Endothelial cell of umbilical vein (primary cell): ENCODE results near the gene AADAC. TPM values are rescaled to one million over a fixed set of nuclear protein-coding genes. Genes with fewer than 3 reads are reported as not detected.

Source experiments
- BruUV-seq: library from RNA; stranded (reverse); fragments of 400-500 nt; replicated peaks from 2 replicates; lab custom pipeline; 2021; lab: Mats Ljungman, UMichigan
- CTCF ChIA-PET: fragments of 300-600, 350-600 bp; sonication (Branson Sonifier 250); formaldehyde crosslinking; loops from one replicate; lab custom pipeline; 2021; ENCODE audit warnings: antibody characterized with exemption, inconsistent platforms; lab: Charles Lee
- POLR2A ChIA-PET: fragments of 300-600, 350-600 bp; sonication (Branson Sonifier 250); formaldehyde crosslinking; loops from one replicate; lab custom pipeline; 2021; ENCODE audit warnings: antibody characterized with exemption, inconsistent platforms; lab: Charles Lee
- DNase-seq: peaks from one replicate; pipeline ENCODE4 v3.0.0-alpha.2; 2011; ENCODE audit warnings: low read depth, low spot score
- FAIRE-seq: peaks from 2 replicates; lab custom pipeline; 2011; peaks lifted over from hg19 to GRCh38; lab: Jason Lieb, UNC
- H2AFZ ChIP-seq: 2 replicates; pipeline ENCODE4 v1.6.0; 2012; ENCODE audit warnings: low read depth, low read length, control low read depth, inconsistent platforms
- H3K27ac ChIP-seq: 2 replicates; pipeline ENCODE4 v1.5.1; 2011; ENCODE audit warnings: low read depth, mild to moderate bottlenecking, control low read depth, low read length, moderate library complexity; ENCODE audit not compliant: insufficient read depth
- H3K27me3 ChIP-seq, 2 experiments: 2 replicates each; pipeline versions ENCODE4 v1.6.0 to v1.6.1; 2011; ENCODE audit warnings: low read length in 2 of 2, mixed read lengths in 1 of 2; ENCODE audit not compliant: control insufficient read depth in 2 of 2, insufficient read depth in 2 of 2
- H3K36me3 ChIP-seq, 2 experiments: 2 replicates in 1 of 2; 3 replicates in 1 of 2; pipeline ENCODE4 v1.5.1; 2011; ENCODE audit warnings: low read length in 2 of 2, mild to moderate bottlenecking in 1 of 2, moderate library complexity in 1 of 2; ENCODE audit not compliant: control insufficient read depth in 2 of 2, insufficient read depth in 2 of 2; ENCODE audit errors: extremely low read depth in 1 of 2
- H3K4me1 ChIP-seq: 3 replicates; pipeline ENCODE4 v1.5.1; 2011; ENCODE audit warnings: mild to moderate bottlenecking, low read length; ENCODE audit not compliant: control insufficient read depth, insufficient read depth; ENCODE audit errors: extremely low read depth
- H3K4me2 ChIP-seq: 2 replicates; pipeline ENCODE4 v1.6.1; 2011; ENCODE audit warnings: low read length, control low read depth, mixed read lengths; ENCODE audit not compliant: insufficient read depth
- H3K4me3 ChIP-seq, 3 experiments: fragments of 200-600 bp in 1 of 3; sonication (generic), shearing (Covaris generic) in 1 of 3; replicated peaks in 1 of 3; 2 replicates each; pipeline ENCODE4 v1.5.1; 2011 to 2016; ENCODE audit warnings: control low read depth in 3 of 3, low read length in 3 of 3, mild to moderate bottlenecking in 2 of 3, inconsistent platforms in 1 of 3, low read depth in 1 of 3, moderate library complexity in 1 of 3; ENCODE audit not compliant: insufficient read depth in 1 of 3
- H3K79me2 ChIP-seq: 2 replicates; pipeline ENCODE4 v1.6.0; 2012; ENCODE audit warnings: low read length, inconsistent platforms; ENCODE audit not compliant: control insufficient read depth, insufficient read depth
- H3K9ac ChIP-seq: replicated peaks from 2 replicates; pipeline ENCODE3; 2011; ENCODE audit warnings: low read length, control low read depth; ENCODE audit not compliant: insufficient read depth; ENCODE audit errors: extremely low read depth
- H3K9me1 ChIP-seq: replicated peaks from 3 replicates; pipeline ENCODE4 v1.6.0; 2011; ENCODE audit warnings: mild to moderate bottlenecking, low read length; ENCODE audit not compliant: control insufficient read depth, insufficient read depth; ENCODE audit errors: extremely low read depth
- H3K9me3 ChIP-seq: replicated peaks from 2 replicates; pipeline ENCODE4 v1.5.1; 2012; ENCODE audit warnings: low read length, inconsistent platforms; ENCODE audit not compliant: control insufficient read depth, insufficient read depth
- H4K20me1 ChIP-seq: replicated peaks from 2 replicates; pipeline ENCODE3; 2011; ENCODE audit warnings: mild to moderate bottlenecking, low read length; ENCODE audit not compliant: control insufficient read depth, insufficient read depth; ENCODE audit errors: extremely low read depth
- CTCF ChIP-seq, 2 donors: IDR thresholded peaks; 1 replicate in 1 of 2; 2 replicates in 1 of 2; pipeline ENCODE4 v1.5.1; 2011; ENCODE audit warnings: low read length in 2 of 2, mild to moderate bottlenecking in 2 of 2, moderate library complexity in 2 of 2, control low read depth in 1 of 2, inconsistent platforms in 1 of 2, low read depth in 1 of 2; ENCODE audit not compliant: insufficient read depth in 1 of 2; ENCODE audit errors: extremely low read depth in 1 of 2
- EZH2 ChIP-seq: IDR thresholded peaks from 2 replicates; pipeline ENCODE4 v1.6.1; 2012; ENCODE audit warnings: borderline replicate concordance, low read depth, mild to moderate bottlenecking, moderate library complexity, low read length, inconsistent platforms; ENCODE audit not compliant: severe bottlenecking
- FOS ChIP-seq: IDR thresholded peaks from 2 replicates; pipeline ENCODE4 v1.6.1; 2011; ENCODE audit warnings: mild to moderate bottlenecking, low read length, moderate library complexity, borderline replicate concordance; ENCODE audit not compliant: insufficient read depth
- GATA2 ChIP-seq: IDR thresholded peaks from 2 replicates; pipeline ENCODE4 v1.7.0; 2011; ENCODE audit warnings: low read depth, mild to moderate bottlenecking, moderate library complexity, mixed read lengths, low read length; ENCODE audit not compliant: insufficient read length, insufficient read depth
- JUN ChIP-seq: IDR thresholded peaks from 2 replicates; pipeline ENCODE4 v1.6.1; 2011; ENCODE audit warnings: borderline replicate concordance, low read depth; ENCODE audit not compliant: insufficient read length, insufficient read depth
- MYC ChIP-seq: IDR thresholded peaks from one replicate; pipeline ENCODE4 v1.6.1; 2011; ENCODE audit warnings: mild to moderate bottlenecking, low read depth, low read length
- POLR2A ChIP-seq: IDR thresholded peaks from 2 replicates; pipeline ENCODE4 v1.6.1; 2012; ENCODE audit warnings: low read depth, mild to moderate bottlenecking, control low read depth, low read length
- POLR2AphosphoS5 ChIP-seq: IDR thresholded peaks from 2 replicates; pipeline ENCODE4 v1.6.1; 2012; ENCODE audit warnings: low read depth, mild to moderate bottlenecking, control low read depth, low read length, moderate library complexity; ENCODE audit not compliant: insufficient read depth
- dilution Hi-C: fragments of 300-500 bp; cut with MboI; formaldehyde crosslinking; loops from one replicate; pipeline ENCODE4 v1.15.0; 2019; ENCODE audit warnings: low sequenced_read_pairs; ENCODE audit not compliant: extremely low pct_ligation_motif_present
- intact Hi-C: fragments of 100-400 bp; cut with micrococcal nuclease; formaldehyde crosslinking; loops from one replicate; pipeline ENCODE4 v1.10.0; 2022
- polyA plus RNA-seq, 4 experiments: library from polyadenylated mRNA; depleted of rRNA in 3 of 4; stranded (reverse) in 3 of 4; unstranded in 1 of 4; fragments of >200 nt; gene quantifications; 2 replicates each; pipeline versions ENCODE4 v1.2.1 to v1.2.3, GENCODE V29; 2011 to 2012; ENCODE audit warnings: missing spikeins in 1 of 4
- total RNA-seq: library from RNA; stranded (reverse); gene quantifications from 2 replicates; pipeline ENCODE4 v1.2.3, GENCODE V29; 2021
- TF ChIP-seq, protein P1 (sequence below): IDR thresholded peaks from 2 replicates; pipeline ENCODE4 v1.6.1; 2011; ENCODE audit not compliant: insufficient read depth, insufficient read length

The AADAC gene
- total and polyA plus RNA-seq, 2 donors (not counting 3 experiments of a cell fraction or from before 2014, with no cell fraction given), result 0.27 to 0.62 TPM

GRCh38 chr3:151798466-151798865, 15.4 kb upstream of the AADAC start:
- Histone ChIP-seq H3K9me3 (no peaks in the 10 kb centered on the region), H3K79me2 (no peaks in the 10 kb centered on the region), H3K27me3 (no peaks in the 10 kb centered on the region), H4K20me1 (no peaks in the 10 kb centered on the region), H3K9me1 (no peaks in the 10 kb centered on the region), H3K36me3 (no peaks in the 10 kb centered on the region), H3K9ac (no peak overlapping the region), H3K27ac (no peak overlapping the region), H3K4me2 (no peak overlapping the region), H2AFZ (no peak overlapping the region), H3K4me3 (no peak overlapping the region), H3K4me1 (peaks cover 7% of the 10 kb centered on the region)
- DNase-seq (no peak), FAIRE-seq (no peak)
- dilution Hi-C loops, result no loop called here
- no TSS peak for BruUV-seq
- TF ChIP-seq JUN (no peak), EZH2 (no peak), GATA2 (no peak), POLR2AphosphoS5 (no peak), CTCF (IDR thresholded peaks at IDR 0.05; ENCODE audit: extremely low read depth in 1 of 2, insufficient read depth in 1 of 2, low read depth in 1 of 2, low read length in 2 of 2) (no peak), FOS (no peak), POLR2A (no peak), MYC (no peak)
- TF ChIP-seq, protein P1, sequence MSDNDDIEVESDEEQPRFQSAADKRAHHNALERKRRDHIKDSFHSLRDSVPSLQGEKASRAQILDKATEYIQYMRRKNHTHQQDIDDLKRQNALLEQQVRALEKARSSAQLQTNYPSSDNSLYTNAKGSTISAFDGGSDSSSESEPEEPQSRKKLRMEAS, result no peak
- POLR2A ChIA-PET, result no interaction called here
- CTCF ChIA-PET, result no interaction called here
- intact Hi-C loops, result no loop called here
